ENCODE data around the gene LRRC8E.

DNA sequence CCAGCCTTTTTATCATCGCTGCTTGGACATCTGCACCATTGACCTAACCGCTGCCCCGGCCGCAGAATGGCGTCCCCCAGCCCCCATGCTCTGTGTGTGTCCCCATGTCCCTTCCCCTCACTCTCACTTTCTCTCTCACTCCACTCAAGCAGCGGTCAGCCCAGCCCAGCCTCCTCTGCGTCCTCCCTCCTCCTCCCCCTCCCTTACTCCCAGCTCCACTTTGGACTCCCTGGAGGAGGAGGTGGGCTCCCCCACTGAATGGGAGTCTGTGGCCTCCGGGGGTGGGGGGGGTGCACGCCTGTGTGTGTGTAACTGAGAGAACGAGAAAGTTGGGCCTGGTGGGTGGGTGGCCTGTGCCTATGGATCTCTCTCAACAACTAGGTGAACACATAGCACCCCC is 17.5 kb downstream of the LRRC8E start:
- TF ChIP-seq, protein P1, sequence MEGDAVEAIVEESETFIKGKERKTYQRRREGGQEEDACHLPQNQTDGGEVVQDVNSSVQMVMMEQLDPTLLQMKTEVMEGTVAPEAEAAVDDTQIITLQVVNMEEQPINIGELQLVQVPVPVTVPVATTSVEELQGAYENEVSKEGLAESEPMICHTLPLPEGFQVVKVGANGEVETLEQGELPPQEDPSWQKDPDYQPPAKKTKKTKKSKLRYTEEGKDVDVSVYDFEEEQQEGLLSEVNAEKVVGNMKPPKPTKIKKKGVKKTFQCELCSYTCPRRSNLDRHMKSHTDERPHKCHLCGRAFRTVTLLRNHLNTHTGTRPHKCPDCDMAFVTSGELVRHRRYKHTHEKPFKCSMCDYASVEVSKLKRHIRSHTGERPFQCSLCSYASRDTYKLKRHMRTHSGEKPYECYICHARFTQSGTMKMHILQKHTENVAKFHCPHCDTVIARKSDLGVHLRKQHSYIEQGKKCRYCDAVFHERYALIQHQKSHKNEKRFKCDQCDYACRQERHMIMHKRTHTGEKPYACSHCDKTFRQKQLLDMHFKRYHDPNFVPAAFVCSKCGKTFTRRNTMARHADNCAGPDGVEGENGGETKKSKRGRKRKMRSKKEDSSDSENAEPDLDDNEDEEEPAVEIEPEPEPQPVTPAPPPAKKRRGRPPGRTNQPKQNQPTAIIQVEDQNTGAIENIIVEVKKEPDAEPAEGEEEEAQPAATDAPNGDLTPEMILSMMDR (IDR thresholded peaks at IDR 0.05): no peak
- TF ChIP-seq POLR2A (IDR thresholded peaks at IDR 0.05) (no peak), EP300 (IDR thresholded peaks at IDR 0.05) (no peak)

Measured in stomach (tissue), 4 donors.